Gastrocnemius medialis (tissue), 4 donors: ENCODE measurements around the gene NFE2L3. TPM values are rescaled to one million over a fixed set of nuclear protein-coding genes. Genes with fewer than 3 reads are reported as not detected.
"Not testable (repeated sequence)": the region's sequence is repeated elsewhere in the genome, so short reads cannot be mapped to it uniquely, and the experiment has no call there.

Experiments used
- ATAC-seq, 2 donors: fragments of 150-250 bp; one replicate each; pipeline ENCODE4 v1.9.1; 2016
- DNase-seq, 2 donors: peaks; one replicate each; pipeline ENCODE4 v3.0.0-alpha.2; 2019
- H3K27ac ChIP-seq, 4 donors: fragments of 200-600 bp; sonication (generic); 1 replicate in 1 of 4; 2 replicates in 3 of 4; pipeline ENCODE4 v1.5.1; 2016 to 2018; ENCODE audit warnings: mild to moderate bottlenecking in 2 of 4, moderate library complexity in 1 of 4
- H3K27me3 ChIP-seq, 3 donors: fragments of 200-600 bp; sonication (generic) in 2 of 3; 1 replicate in 1 of 3; 2 replicates in 2 of 3; pipeline versions ENCODE4 v1.5.1 to v1.6.0; 2016 to 2019; ENCODE audit warnings: mild to moderate bottlenecking in 1 of 3, moderate library complexity in 1 of 3
- H3K36me3 ChIP-seq, 2 donors: fragments of 200-600 bp; sonication (generic) in 1 of 2; one replicate each; pipeline ENCODE4 v1.5.1; 2017 to 2018
- H3K4me1 ChIP-seq, 2 donors: fragments of 200-600 bp; sonication (generic) in 1 of 2; one replicate each; pipeline ENCODE4 v1.5.1; 2016 to 2017; ENCODE audit warnings: mild to moderate bottlenecking in 2 of 2
- H3K4me3 ChIP-seq, 4 donors: fragments of 200-600 bp; sonication (generic) in 3 of 4; 1 replicate in 1 of 4; 2 replicates in 3 of 4; pipeline ENCODE4 v1.5.1; 2016 to 2019; ENCODE audit warnings: mild to moderate bottlenecking in 2 of 4
- H3K9me3 ChIP-seq, 3 donors: fragments of 200-600 bp; sonication (generic) in 2 of 3; 1 replicate in 1 of 3; 2 replicates in 2 of 3; pipeline ENCODE4 v1.5.1; 2016 to 2019
- POLR2A ChIP-seq, 2 donors: fragments of 450-650 bp; IDR thresholded peaks; one replicate each; pipeline ENCODE4 v1.6.1; 2017; ENCODE audit warnings: antibody characterized with exemption in 2 of 2, mild to moderate bottlenecking in 2 of 2, moderate library complexity in 2 of 2
- in situ Hi-C, 4 donors: fragments of 200-750 bp; cut with MboI; loops; one replicate each; pipeline versions ENCODE4 v1.15.0 to v1.8.0; 2017; ENCODE audit warnings: low sequenced_read_pairs in 4 of 4
- intact Hi-C: fragments of 100-400 bp; cut with DNase I; formaldehyde crosslinking; loops from one replicate; pipeline ENCODE4 v1.15.1; 2023; ENCODE audit warnings: low total_unique reads
- total RNA-seq, 4 donors: library from RNA; depleted of rRNA; stranded (reverse); fragments of >200 nt; gene quantifications; one replicate each; pipeline versions ENCODE4 v1.1.0 to v1.2.3, GENCODE V29; 2016
- TF ChIP-seq, protein P1 (sequence below), 5 experiments: fragments of 450-650 bp in 3 of 5; fragments of 200-600 bp in 2 of 5; sonication (generic) in 2 of 5; IDR thresholded peaks in 4 of 5; conservative IDR thresholded peaks in 1 of 5; 1 replicate in 4 of 5; 2 replicates in 1 of 5; pipeline ENCODE4 v1.5.1; 2016 to 2019; ENCODE audit warnings: antibody characterized with exemption in 5 of 5, mild to moderate bottlenecking in 3 of 5, moderate library complexity in 3 of 5

NFE2L3 gene
- total RNA-seq, 4 donors from 2014 or later, result 1.1 to 6.2 (median 1.7) TPM

GRCh38 chr7:26144184-26145080, 7.6 kb upstream of the NFE2L3 start:
- in situ Hi-C loops (no loop called here), intact Hi-C loops (no loop called here)
- DNase-seq, result no peak

DNA sequence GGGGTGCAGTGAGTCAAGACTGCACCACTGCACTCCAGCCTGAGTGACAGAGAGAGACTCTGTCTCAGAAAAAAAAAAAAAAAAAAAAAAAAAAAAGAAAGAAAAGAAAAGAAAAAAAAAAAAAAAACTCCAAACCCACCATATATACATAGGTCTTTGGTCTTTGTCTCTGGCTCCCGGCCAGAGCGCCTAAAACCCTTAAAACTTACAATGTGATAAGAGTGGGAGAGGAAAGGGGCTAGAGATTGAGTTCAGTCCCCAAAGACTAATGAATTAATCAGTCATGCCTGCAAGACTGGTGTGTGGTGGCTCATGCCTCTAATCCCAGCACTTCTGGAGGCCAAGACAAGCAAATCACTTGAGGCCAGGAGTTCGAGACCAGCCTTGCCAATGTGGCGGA, 6.8 kb upstream of the NFE2L3 start:
- ATAC-seq, result no peak
- H3K4me3 ChIP-seq, result no peak overlapping the region
- H3K4me1 ChIP-seq, result no peaks in the 10 kb centered on the region
- in situ Hi-C loops, result no loop called here
- peaks cover 0 to 6% (median 0%) of the 10 kb centered on the region in 3 donors for H3K27me3 ChIP-seq
- intact Hi-C loops, result no loop called here
- TF ChIP-seq, protein P1, sequence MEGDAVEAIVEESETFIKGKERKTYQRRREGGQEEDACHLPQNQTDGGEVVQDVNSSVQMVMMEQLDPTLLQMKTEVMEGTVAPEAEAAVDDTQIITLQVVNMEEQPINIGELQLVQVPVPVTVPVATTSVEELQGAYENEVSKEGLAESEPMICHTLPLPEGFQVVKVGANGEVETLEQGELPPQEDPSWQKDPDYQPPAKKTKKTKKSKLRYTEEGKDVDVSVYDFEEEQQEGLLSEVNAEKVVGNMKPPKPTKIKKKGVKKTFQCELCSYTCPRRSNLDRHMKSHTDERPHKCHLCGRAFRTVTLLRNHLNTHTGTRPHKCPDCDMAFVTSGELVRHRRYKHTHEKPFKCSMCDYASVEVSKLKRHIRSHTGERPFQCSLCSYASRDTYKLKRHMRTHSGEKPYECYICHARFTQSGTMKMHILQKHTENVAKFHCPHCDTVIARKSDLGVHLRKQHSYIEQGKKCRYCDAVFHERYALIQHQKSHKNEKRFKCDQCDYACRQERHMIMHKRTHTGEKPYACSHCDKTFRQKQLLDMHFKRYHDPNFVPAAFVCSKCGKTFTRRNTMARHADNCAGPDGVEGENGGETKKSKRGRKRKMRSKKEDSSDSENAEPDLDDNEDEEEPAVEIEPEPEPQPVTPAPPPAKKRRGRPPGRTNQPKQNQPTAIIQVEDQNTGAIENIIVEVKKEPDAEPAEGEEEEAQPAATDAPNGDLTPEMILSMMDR (IDR thresholded peaks at IDR 0.05 in 4 of 5, conservative IDR thresholded peaks at IDR 0.05 in 1 of 5), result no peak
- TF ChIP-seq POLR2A (IDR thresholded peaks at IDR 0.05), result no peak
- no peak overlapping the region for H3K27ac ChIP-seq
- DNase-seq, result no peak
- no peaks in the 10 kb centered on the region for H3K36me3 ChIP-seq
- H3K9me3 ChIP-seq, result no peaks in the 10 kb centered on the region

More at GRCh38 chr7:26144184-26145080, 7.6 kb upstream of the NFE2L3 start:
- H3K9me3 ChIP-seq, result no peaks in the 10 kb centered on the region
- no peak overlapping the region for H3K4me3 ChIP-seq
- ATAC-seq, result no peak
- H3K36me3 ChIP-seq, result no peaks in the 10 kb centered on the region
- H3K4me1 ChIP-seq, result no peaks in the 10 kb centered on the region
- no peak overlapping the region for H3K27ac ChIP-seq
- TF ChIP-seq, protein P1 (IDR thresholded peaks at IDR 0.05 in 4 of 5, conservative IDR thresholded peaks at IDR 0.05 in 1 of 5), result no peak
- TF ChIP-seq POLR2A (IDR thresholded peaks at IDR 0.05), result no peak
- H3K27me3 ChIP-seq, result peaks cover 0 to 2% (median 0%) of the 10 kb centered on the region in 3 donors

DNA sequence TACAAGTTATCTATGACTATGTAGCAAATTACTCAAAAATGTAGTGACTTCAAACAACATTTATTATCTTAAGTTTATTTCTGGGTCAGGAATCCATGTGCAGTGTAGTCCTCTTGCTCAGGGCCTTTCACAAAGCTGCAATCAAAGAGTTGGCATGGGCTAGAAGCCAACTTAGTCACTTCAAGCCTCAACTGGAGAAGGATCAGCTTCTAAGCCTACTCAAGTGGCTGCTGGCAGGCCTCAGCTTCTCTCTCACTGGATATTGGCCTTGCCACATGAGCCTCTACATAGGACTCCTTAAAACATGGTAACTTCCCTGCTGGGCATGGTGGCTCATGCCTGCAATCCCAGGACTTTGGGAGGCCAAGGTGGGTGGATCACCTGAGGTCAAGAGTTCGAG, 5.0 kb upstream of the NFE2L3 start:
- ATAC-seq (no peak), DNase-seq (no peak)
- Histone ChIP-seq H3K4me1 (peaks cover 0 to 3% of the 10 kb centered on the region in 2 donors), H3K9me3 (no peaks in the 10 kb centered on the region), H3K36me3 (no peaks in the 10 kb centered on the region), H3K4me3 (no peak overlapping the region), H3K27me3 (peaks cover 5 to 21% (median 6%) of the 10 kb centered on the region in 3 donors), H3K27ac (no peak overlapping the region)
- no peak for TF ChIP-seq POLR2A (IDR thresholded peaks at IDR 0.05)
- TF ChIP-seq, protein P1 (IDR thresholded peaks at IDR 0.05 in 4 of 5, conservative IDR thresholded peaks at IDR 0.05 in 1 of 5), result no peak
- intact Hi-C loops, result no loop called here
- in situ Hi-C loops, result no loop called here

GRCh38 chr7:26147646-26148306, 4.2 kb upstream of the NFE2L3 start:
- H3K27ac ChIP-seq, ATAC-seq, H3K36me3 ChIP-seq, in situ Hi-C loops, intact Hi-C loops, H3K4me3 ChIP-seq, H3K4me1 ChIP-seq, DNase-seq, H3K9me3 ChIP-seq: not testable (repeated sequence)
- H3K27me3 ChIP-seq, result peaks cover 7 to 26% (median 12%) of the 10 kb centered on the region in 3 donors

DNA sequence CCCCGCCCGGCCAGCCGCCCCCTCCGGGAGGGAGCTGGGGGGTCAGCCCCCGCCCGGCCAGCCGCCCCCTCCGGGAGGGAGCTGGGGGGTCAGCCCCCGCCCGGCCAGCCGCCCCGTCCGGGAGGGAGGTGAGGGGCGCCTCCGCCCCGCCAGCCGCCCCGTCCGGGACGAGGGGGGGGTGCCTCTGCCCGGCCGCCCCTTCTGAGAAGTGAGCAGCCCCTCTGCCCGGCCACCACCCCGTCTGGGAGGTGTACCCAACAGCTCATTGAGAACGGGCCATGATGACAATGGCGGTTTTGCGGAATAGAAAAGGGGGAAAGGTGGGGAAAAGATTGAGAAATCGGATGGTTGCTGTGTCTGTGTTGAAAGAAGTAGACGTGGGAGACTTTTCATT, 3.7 kb upstream of the NFE2L3 start:
- H3K4me3 ChIP-seq, ATAC-seq, H3K9me3 ChIP-seq, H3K27ac ChIP-seq, H3K36me3 ChIP-seq, DNase-seq, H3K4me1 ChIP-seq, in situ Hi-C loops, intact Hi-C loops: not testable (repeated sequence)
- H3K27me3 ChIP-seq, result peaks cover 12 to 31% (median 17%) of the 10 kb centered on the region in 3 donors
